Right renal pelvis (tissue), 4 donors: Measurements from ENCODE around the gene TRIM25. TPM values are rescaled to one million over a fixed set of nuclear protein-coding genes. Genes with fewer than 3 reads are reported as not detected.

Experiments used
- DNase-seq, 4 donors: peaks; one replicate each; pipeline ENCODE4 v3.0.0-alpha.2; 2013; ENCODE audit warnings: low read depth in 4 of 4, low spot score in 3 of 4, missing footprints in 1 of 4
- polyA plus RNA-seq, 4 donors: library from polyadenylated mRNA; unstranded; fragments of 120-200 nt; gene quantifications; one replicate each; pipeline ENCODE4 v1.2.1, GENCODE V29; 2013; ENCODE audit not compliant: insufficient read length in 4 of 4

TRIM25 gene
- polyA plus RNA-seq, 4 donors, result 23.4 to 34.4 (median 31.5) TPM

DNA sequence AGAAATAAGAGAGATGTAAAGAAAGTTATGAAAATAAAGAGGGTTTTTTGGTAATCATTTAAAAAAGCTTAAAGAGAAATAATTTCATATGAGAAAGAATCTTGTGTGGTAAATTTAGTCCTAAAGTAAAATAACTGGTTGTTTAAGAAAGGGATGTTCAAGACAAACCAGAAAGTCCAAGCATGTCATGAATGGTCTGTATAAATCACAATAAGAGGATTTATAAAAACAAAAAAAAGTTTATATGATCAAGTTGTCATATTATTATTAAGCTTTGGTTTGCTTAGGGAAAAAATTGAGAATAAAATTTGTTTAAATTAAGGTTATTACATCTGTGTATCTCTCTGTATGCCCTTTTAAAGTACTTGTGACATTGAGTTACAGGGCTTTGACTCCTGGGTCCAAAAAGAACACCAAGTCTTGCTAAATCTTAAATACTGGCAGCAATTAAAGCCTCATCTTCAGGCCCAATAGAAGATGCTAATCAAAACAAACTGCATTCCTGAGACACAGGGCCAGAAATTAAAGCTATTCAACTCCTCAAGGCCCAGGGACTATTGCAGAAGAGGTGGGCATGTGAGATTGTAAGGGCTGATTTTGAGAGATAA, 15.6 kb upstream of the TRIM25 start:
- no peak for DNase-seq

DNA sequence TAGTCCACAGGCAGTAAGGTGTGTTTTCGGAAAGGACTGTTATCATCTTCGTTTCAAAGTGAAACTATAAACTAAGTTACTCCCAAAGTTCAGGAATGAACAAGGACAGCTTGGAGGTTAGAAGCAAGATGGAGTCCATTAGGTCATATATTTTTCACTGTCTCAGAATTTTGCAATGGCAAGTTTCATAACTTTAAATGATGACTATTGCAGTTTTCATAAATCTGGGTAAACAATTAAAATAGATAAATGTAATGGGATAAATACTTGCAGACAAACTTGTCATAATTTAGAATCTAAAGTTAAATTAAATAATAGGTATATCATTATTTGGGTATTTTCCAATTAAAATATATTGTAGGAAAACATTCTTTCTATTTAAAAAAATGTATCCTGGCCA, 14.7 kb upstream of the TRIM25 start:
- DNase-seq, result no peak

DNA sequence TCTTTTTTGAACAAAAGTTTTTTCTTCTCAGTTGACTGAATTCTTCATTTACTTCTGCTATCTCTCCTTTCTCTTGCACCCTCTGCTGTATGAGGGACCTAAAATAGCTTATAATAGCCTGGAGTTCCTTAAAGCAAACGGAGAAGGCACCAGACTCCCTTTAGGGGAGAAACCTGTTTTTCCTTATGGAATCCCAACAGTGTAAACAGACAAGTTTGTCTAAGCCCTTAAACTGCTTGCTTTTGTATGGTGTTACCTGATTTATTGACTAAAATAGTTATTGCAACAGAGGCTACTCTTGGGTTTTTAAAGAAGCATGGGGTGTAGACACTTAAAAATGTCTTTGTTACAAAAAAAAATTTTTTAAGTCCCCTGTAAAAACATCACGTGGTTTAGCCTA, 12.9 kb upstream of the TRIM25 start:
- no peak for DNase-seq

DNA sequence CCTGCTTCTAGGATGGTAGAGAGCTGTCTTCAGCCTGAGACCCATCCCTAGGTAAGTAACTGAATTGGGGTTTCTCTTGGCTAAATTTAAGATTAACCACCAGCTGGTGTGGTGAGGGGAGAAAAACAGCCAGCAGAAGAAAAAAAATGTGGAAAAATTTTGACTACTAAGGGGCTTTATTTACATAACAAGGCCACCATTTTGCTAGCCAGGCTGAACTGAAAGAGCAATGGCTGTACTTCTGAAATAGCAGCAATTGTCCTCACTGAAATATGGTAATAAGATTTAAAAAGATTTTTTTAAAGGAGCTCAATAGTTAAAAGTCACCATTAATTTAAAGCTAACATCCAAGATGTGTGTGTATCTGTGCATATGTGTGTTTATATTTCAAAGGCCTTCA, 12.4 kb upstream of the TRIM25 start:
- no peak for DNase-seq

DNA sequence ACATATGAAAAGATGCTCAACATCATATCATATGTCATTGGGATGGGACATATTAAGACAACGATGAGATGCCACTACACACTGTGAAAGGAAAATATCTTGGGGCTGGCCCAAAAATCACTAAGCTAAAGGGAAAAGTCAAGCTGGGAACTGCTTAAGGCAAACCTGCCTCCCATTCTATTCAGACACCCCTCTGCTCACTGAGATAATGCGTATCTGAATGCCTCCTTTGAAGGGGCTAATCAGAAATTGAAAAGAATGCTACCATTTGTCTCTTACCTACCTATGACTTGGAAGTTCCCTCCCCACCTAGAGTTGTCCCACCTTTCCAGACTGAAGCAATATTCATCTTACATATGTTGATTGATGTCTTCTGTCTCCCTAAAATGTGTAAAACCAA, 11.2 kb upstream of the TRIM25 start:
- no peak for DNase-seq

DNA sequence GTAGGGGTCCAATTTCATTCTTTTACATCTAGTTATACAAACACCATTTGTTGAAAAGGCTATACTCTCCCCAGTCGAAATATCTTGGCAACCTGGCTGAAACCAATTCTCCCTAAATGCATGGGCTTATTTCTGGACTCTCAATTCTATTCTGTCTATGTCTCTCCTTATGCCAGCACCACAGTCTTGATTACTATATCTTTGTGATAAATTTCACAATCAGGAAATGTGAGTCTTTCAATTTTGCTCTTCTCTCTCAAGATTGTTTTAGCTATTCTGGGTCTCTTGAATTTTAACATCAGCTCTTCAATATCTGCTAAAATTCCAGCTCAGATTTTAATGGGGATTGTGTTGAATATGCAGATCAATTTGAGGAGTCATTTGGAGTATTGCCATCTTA, 5.9 kb upstream of the TRIM25 start:
- DNase-seq, result no peak

DNA sequence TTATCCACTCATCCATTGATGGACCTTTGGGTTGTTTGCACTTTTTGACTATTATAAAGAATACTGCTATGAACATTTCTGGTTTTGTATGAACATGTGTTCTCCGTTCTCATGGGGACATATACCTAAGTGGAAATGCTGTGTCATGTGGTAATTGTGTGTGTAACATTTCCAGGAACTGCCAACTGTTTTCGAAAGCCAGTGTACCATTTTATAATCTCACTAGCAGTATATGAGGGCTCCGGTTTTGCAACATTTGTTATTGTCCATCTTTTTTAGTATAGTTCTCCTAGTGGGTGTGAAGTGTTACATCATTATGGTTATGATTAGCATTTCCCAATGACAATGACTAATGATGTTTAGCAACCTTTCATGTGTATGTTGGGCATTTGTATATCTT, 5.1 kb upstream of the TRIM25 start:
- DNase-seq, result no peak

DNA sequence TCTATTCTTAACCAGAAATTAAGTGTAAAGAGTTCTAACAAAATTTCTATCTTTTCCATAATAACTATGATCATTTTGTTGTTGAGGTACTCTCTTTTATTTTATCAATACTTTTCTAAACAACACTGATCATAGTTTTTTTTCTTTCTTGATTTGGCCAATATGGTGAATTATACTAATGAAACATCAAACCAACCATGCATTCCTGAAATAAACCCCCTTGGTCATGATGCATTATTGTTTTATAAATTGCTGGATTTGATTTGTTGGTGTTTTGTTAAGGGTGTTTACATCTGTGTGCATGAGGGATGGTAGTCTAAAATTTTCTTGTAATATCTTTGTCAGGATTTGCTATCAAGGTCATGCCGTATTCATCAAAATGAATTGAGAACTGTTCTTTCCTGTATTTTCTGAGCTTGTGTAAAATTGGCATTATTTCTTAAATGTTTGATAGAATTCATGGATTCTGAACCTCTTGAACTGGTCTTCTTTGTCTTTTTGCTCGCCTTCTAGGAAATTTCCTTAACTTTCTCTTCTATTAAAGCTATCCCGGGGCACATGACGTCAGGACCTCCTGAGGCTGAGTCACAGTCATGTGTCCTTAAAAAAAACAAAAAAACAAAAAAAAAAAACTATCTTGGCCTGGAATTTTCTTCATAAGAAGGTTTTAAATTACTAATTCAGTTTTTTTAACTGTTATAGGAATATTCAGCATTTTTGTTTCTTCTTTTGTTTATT, 3.9 kb upstream of the TRIM25 start:
- DNase-seq, result no peak

DNA sequence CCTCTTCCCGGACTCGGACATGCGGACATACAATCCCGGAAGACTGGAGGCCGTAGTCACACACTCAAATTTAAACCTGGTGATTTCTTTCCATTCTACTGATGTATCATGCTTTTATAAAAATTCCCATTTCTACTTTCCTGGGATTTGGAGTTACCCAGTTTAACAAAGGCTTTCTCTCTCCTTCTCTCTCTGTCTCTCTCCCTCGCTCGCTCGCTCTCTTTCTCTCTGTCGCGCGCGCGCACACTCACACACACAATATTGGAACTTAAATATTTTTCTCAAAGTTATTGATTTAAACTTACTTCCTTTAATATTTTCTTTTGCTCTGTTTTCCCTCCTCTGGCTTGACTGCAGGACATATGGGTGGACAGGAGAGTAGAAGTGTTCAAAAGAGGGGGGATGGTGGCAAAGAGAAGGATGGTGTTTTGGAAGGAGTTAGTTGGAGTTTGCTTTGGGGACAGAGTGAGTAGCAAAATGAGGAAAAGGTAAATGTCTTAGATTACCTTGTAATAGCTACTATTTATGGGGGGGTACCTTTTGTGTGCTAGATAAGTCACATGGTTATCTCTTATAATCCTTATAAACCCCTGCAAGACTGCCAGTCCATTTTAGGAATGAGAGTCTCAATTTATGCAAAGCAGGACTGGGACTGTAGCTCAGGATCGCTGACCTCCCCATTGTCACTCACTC, 878 bp upstream of the TRIM25 start:
- peak in 1 of 4 donors; percentile 10 for DNase-seq

DNA sequence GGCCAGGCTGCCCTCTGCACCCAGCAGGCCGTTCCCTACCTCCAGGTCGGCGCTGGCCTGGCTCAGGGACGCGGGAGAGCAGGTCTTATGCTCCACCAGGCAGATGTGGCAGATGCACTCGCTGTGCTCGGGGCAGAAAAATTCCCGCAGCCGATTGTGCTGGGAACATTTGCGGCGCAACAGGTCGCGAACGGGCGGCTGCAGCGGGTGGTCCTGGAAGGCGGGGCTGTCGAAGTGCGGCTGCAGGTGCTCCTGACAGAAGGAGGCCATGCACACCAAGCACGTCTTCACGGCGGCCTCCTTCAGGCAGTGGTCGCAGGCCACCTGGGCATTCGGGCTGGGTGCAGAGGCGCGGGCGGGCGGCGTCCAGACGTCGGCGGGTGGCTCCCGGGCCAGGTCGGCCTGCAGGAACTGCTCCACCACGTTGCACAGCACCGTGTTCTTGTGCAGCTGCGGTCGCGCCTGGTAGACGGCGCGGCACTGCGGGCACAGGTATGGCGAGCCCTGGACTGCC, 439 bp downstream of the TRIM25 start:
- DNase-seq, result peak in 1 of 4 donors; percentile 4

DNA sequence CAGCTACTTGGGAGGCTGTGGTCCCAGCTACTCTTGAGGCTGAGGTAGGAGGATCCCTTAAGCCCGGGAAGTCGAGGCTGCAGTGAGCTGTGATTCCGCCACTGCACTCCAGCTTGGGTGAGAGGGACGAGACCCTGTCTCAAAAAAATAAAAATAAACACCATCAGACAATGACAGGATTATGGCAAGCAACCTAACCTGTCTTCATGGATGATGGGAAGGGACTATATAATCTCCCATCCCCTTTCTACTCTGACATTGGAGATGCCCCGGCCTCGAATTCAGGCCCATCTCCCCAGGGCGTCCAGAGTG, 893 bp downstream of the TRIM25 start:
- DNase-seq, result no peak

DNA sequence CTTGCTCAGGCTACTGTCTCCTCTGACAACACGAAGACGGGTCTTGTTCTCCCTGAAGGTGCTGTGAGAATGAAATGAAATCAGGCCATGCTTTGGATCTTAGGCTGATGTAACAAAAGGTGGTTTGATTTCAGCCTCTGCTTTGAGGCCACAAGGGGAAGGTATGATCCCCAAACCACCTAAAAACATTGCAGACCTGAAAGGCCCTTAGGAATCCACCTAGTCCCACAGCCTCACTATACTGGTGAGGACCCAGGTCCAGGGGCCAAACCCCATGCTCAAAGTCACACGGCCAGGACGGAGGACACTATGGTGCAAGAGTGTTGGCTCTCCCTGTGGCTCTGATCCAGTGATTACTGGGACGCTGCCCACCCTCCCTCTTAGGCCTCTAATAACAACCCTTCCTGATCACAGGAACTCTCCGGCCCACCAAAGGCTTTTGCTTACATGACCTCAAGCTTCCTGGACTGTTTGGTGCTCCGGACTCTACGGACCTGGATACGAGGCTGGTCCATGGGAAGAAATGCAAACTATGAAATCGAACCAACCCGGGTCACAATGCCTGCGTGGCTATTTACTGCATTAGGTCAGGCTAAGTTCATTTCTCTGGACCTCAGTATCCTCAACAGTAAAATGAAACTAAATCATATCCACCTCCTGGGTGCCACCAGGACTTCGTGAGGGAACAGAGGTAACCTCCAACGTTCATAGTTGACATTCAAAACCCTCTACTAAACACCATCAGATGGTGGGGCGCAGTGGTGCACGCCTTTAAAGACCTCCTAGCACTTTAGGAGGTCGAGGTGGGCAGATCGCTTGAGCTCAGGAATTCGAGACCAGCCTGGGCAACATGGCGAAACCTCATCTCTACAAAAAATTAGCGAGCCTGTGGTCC, 1.5 kb downstream of the TRIM25 start:
- no peak for DNase-seq

DNA sequence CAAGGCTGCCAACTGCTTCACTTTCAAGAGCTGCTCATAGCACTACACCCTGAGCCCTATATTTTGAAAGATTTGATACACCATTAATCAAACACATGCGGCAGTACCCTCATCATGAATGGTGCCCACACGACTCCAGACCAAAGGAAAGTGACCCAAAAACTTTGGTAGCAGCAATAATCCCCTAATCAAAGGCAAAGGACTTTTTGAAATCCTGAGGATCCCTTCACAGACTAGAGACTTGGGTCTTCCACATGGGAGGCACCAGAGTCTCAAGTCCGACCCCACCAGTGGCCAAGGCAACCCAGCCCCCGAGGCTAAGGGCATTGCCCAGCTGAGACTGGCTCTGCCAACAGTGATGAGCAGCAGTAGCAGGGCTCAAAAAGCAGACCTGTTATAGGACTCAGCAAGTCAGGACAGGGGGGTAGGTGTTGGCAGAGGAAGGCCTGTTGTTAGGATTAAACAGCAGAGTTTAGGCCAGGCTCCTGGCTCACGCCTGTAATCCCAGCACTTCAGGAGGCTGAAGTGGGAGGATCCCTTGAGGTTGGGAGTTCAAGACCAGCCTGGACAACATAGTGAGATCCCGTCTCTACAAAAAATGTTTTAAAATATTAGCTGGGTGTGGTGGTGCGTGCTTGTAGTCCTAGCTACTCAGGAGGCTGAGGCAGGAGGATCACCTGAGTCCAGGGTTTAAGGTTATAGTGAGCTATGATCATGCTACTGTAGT, 3.2 kb downstream of the TRIM25 start:
- DNase-seq, result no peak

DNA sequence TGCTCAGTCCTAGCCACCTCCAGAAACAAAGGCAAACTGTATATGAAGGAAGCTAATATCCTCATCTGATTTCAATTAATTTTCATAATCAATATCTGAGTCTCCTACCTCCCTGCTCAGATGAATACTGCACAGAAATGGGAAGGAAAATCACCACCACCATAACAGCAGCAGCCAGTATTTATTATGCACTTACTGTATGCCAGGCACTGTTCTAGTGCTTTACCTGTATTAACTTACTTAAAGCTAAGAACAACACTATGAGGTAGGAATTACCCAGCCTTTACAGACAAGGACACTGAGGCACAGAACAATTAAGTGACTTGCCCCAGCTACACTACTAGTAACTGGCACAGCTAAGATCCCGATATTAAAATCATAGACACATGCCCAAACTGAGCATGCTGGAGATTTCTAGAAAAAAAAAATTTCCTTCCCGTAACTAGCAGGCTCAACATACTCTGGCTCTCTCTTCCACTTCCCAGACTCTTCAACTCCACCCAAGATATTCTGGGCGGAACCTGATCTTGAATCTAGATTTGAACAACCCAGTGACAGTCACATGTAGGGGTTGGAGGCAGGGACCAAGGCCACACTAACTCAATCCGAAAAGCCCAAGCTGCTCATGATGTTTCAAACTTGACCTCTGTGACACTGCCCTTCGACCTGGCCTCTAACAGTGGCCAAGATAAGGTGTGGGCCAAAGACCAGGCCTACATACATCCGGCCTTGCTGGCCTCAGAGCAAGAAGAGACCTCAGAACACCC, 3.9 kb downstream of the TRIM25 start:
- DNase-seq, result no peak

DNA sequence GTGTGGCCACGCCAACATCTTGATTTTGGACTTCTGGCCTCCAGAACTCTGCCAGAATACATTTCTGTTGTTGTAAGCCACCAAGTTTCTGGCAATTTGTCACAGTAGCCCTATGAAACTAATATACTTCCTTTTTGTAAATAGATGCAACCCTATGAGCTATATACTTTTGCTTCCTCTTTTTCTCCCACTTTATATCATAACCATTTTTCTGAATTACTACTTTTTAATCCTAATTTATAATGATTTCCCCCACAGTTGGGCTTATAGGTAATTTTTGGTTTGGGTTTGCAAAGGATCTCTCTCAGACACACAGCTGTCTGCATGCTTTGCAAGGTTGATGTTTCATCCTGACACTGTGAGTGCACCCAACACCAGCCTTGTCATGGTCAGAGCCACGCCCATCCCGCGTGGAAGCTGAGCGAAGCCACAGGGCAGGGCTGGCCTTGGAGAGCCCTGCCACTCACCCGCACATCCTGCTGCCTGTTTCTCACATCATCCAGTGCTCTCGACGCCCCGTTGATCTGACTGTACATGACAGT, 5.8 kb downstream of the TRIM25 start:
- DNase-seq, result no peak

DNA sequence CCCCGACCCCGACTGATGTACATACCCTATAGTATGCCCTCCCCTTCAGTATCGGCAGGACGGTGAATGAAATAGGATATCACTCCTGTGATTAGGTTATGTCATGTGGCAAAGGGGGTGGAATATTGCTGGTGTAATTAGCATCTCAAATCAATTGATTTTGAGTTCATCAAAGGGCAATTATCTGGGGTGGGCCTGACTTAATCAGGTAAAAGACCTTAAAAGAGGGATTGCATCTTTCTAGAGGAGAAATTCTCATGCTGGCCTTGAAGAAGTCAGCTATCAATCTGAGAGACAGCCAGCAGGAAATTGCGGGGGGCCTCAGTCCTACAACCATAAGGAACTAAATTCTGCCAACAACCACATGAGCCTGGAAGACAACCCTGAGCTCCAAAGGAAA, 10.3 kb downstream of the TRIM25 start:
- no peak for DNase-seq

DNA sequence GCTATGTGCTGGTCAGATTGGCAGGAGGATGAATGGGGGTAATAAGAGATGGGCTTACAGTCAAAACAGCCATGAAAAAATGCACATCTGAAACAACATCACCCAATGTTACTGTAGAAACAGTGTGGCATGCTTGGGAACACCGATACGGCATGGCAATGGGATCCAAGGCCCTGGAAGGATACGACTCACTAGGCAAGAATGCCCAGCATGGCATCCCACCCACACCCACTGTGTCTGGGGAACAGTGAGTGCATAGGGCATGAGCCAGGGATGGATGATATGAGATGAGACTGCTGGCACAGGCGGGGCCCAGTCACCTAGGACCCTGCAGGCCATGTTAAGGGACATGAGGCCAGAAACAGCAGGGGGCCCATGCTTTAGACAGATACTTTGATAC, 11.5 kb downstream of the TRIM25 start:
- DNase-seq, result no peak

DNA sequence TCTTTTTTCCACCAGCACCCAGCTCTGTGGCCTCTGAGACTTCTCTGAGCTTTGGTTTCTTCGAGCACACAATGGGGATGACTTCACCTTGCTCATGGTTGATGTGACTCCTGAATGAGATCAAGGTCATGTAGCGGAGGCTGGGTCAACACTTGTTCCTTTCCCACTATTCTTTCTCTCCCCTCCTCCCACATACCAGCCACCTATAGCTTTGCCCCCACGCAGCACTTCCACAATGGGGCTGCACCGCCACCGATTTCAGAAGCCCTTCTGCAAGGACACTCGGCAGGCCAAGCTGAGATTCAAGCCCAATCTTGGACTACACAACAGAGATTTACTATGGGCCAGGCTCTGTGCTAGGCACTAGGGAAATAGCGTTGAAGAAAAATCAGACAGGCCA, 14.4 kb downstream of the TRIM25 start:
- no peak for DNase-seq

DNA sequence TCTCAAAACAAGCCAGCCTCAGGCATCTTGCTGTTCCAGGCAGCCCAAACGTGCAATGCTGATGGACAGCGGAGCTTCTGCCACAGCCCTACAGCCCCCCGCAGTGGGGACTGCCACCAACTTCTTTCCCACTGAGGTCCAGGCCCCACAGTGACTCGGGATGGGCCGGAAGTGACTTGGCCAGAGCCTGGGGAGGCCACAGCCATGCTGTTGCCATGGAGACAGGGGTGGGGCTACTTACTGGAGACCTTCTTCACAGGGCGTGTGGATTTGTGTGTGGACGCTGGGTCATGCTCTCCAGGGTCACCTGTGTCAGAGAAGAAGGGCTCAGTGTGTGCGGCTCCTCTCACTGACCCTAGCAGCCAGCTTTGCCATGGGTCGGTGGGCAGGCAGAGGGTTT, 15.0 kb downstream of the TRIM25 start:
- no peak for DNase-seq
